Activated T-helper 2 cell treated with anti-CD3 and anti-CD28 coated beads, Interferon-gamma antibody, Interleukin-2, Interleukin-4, amounts not matched to agents 10 μg/mL and 5 μg/mL and 100 μg/mL, durations not matched to agents 14 hours and 24 hours and 36 hours (primary cell): ENCODE data around the gene FTCDNL1. TPM values are rescaled to one million over a fixed set of nuclear protein-coding genes. Genes with fewer than 3 reads are reported as not detected.
A peak's percentile ranks its signal among the peaks of the same experiment; 100 is the strongest.

Source experiments
- DNase-seq: peaks from one replicate; pipeline ENCODE4 v3.0.0; 2021; ENCODE audit warnings: low spot score
- H3K27ac Mint-ChIP-seq: one replicate; pipeline ENCODE4 v1.8.0; 2021; ENCODE audit warnings: mixed read lengths
- H3K27me3 Mint-ChIP-seq: one replicate; pipeline ENCODE4 v1.8.0; 2021; ENCODE audit warnings: low read depth, mixed read lengths
- H3K36me3 Mint-ChIP-seq: one replicate; pipeline ENCODE4 v1.8.0; 2021; ENCODE audit warnings: low read depth, mixed read lengths
- H3K4me1 Mint-ChIP-seq: one replicate; pipeline ENCODE4 v1.8.0; 2021; ENCODE audit warnings: low read depth, mixed read lengths
- H3K4me3 Mint-ChIP-seq: one replicate; pipeline ENCODE4 v1.8.0; 2021; ENCODE audit warnings: low read depth, mild to moderate bottlenecking, moderate library complexity, mixed read lengths
- H3K9me3 Mint-ChIP-seq: one replicate; pipeline ENCODE4 v1.8.0; 2021; ENCODE audit warnings: mixed read lengths
- intact Hi-C: fragments of 100-400 bp; cut with micrococcal nuclease; formaldehyde crosslinking; loops from one replicate; pipeline ENCODE4 v1.15.1; 2023
- total RNA-seq: library from RNA; stranded (reverse); gene quantifications from 2 replicates; pipeline ENCODE4 v1.2.3, GENCODE V29; 2022

Gene FTCDNL1
- total RNA-seq = 1.7 and 2.6 TPM in 2 replicates

DNA sequence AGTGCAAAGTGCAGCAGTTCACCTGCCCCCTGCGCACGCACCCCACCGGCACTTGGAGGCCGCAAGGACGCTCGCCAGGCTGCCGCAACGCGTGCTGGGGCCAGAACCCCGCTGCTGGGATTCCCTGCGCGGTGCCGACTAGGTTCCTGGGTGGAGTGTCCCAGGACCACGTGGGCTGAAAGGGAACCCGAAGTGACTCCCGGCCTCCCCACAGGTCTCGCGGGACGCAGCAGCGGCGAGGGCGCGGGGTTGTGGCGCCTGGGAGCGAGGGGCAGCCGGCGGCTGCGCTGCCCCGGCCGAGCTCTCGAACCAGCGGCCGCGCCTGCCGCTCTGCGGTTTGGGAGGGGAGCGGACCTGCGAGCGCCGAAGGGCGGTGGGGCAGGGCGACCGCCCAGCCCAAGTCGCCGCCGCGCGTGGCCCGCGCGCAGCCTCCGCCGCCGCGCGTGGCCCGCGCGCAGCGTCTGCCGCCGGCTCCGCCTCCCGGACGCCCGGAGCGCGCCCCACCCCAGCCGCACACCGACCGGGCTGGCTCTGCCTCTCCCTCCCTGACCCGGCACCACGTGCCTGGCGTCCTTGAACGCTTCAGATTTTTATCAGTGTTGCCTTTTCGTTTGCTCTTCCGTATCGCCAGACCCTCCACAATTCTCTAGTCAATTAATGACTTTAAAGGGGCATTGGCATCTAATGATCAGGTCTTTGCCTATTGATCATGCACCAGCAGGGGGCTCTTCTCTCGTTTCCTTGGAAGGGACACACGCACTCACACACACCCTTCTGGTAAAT lies at the start of gene FTCDNL1:
Gene FTCDNL1 (minus strand): TSS at position 475 of the 783 bp plus-strand sequence. CDS start 2,230 bp downstream, outside the sequence.
- peaks cover 21% of the 10 kb centered on the region for H3K27me3 Mint-ChIP-seq
- peak within 1 kb of the TSS; percentile 88 for H3K27ac Mint-ChIP-seq
- intact Hi-C loops = loop anchor here (1.0 kb wide), 1 partner anchor 60 kb away; the partner anchor contains the start of gene C2orf69
- H3K4me3 Mint-ChIP-seq = peak within 1 kb of the TSS; percentile 94
- no peaks in the 10 kb centered on the region for H3K36me3 Mint-ChIP-seq
- peak; percentile 69 for DNase-seq
- H3K4me1 Mint-ChIP-seq = peaks cover 4% of the 10 kb centered on the region
- H3K9me3 Mint-ChIP-seq = no peaks in the 10 kb centered on the region

DNA sequence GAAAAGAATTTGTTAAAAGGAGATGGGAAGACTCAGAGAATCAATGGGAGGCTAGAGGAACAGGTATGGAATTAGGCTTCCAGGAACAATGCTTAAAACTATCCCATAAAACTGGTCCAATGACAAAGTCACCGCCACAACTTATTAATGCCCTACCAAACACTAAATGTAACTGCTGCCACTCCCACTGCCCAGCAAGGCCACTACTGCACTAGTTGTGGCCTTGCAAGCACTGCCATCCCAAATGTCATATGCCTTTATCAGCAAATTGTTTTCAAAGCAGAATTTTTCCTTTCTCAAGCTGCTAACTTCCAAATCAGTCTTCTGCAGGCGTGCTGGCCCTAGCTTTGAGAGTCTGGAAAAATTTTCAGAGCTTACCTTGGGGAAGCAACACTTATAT lies 45.6 kb upstream of the FTCDNL1 start:
- Mint-ChIP-seq H3K27me3 (peaks cover 34% of the 10 kb centered on the region), H3K4me1 (no peaks in the 10 kb centered on the region), H3K4me3 (no peak overlapping the region), H3K27ac (no peak overlapping the region), H3K9me3 (no peaks in the 10 kb centered on the region), H3K36me3 (no peaks in the 10 kb centered on the region)
- intact Hi-C loops = no loop called here
- DNase-seq = no peak

DNA sequence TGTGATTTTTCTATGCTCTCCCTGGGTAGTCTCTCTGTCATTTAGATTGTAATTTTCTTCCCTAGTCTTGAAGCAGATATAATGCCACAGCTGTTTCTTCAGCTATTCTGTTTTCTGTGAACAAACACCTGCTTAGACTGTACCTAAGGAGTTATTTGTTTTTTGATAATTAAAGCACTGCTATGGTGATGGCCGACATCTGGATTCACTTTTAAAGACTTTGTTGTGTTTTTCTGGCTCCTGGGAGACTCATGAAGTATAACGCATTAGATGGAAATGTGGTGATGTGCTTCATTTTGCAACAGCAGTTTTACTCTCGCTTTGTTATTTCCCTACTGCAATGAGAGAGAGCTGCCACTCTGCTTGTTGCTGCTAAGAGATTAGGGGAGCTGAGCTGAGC lies 44.4 kb upstream of the FTCDNL1 start:
- DNase-seq = no peak
- H3K27me3 Mint-ChIP-seq = peaks cover 35% of the 10 kb centered on the region
- no peak overlapping the region for H3K4me3 Mint-ChIP-seq
- H3K36me3 Mint-ChIP-seq = no peaks in the 10 kb centered on the region
- no peak overlapping the region for H3K27ac Mint-ChIP-seq
- no peaks in the 10 kb centered on the region for H3K9me3 Mint-ChIP-seq
- H3K4me1 Mint-ChIP-seq = no peaks in the 10 kb centered on the region
- intact Hi-C loops = no loop called here

DNA sequence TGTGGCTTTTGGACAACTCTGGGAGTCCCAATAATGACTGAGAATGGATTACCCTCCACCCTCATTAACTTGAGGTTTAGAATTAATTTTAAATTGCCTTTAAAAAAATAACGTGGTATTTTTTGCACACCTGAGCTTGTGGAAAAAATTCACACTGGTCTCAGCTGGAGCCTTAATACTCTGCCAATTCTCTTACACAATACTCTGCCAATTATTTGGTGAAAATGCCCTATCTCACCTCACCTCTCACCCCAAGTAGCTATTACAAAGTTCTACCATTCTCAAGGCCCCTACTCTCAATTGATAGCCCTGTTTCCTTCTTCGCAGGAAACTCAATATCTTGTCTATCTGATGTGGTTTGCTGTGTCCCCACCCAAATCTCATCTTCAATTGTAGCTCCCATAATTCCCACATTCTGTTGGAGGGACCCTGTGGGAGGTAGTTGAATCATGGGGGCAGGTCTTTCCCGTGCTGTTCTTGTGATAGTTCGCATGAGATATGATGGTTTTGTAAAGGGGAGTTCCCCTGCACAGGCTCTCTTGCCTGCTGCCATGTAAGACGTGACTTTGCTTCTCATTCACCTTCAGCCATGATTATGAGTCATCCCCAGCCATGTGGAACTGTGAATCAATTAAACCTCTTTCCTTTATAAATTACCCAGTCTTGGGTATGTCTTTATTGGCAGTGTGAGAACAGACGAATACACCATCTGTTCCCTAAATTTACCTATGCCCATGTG lies 32.7 kb upstream of the FTCDNL1 start:
- no peak for DNase-seq
- peaks cover 6% of the 10 kb centered on the region for H3K9me3 Mint-ChIP-seq
- no peak overlapping the region for H3K27ac Mint-ChIP-seq
- no peaks in the 10 kb centered on the region for H3K36me3 Mint-ChIP-seq
- intact Hi-C loops = no loop called here
- no peaks in the 10 kb centered on the region for H3K4me1 Mint-ChIP-seq
- H3K27me3 Mint-ChIP-seq = peaks cover 4% of the 10 kb centered on the region
- H3K4me3 Mint-ChIP-seq = no peak overlapping the region

DNA sequence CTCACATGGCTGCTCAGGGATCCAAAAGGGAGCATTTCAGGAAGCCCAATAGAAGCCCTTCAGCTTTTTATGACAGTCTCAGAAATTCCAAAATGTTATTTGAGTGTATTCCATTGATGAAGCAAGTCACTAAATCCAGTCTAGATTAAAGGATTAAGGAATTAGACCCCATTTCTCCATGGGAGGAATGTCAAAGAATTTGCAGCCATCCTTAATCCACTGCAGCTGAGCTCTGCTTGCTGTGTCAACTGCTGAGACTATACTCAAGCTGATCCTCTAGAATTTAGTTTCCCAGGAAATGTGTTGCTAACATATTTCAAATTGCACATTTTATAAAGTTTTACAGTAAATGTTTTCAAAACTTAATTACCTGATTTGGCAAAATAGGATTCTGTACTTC lies 31.7 kb upstream of the FTCDNL1 start:
- Mint-ChIP-seq H3K27ac (no peak overlapping the region), H3K4me3 (no peak overlapping the region), H3K27me3 (peaks cover 3% of the 10 kb centered on the region), H3K9me3 (peaks cover 6% of the 10 kb centered on the region), H3K4me1 (no peaks in the 10 kb centered on the region), H3K36me3 (no peaks in the 10 kb centered on the region)
- intact Hi-C loops = no loop called here
- no peak for DNase-seq

DNA sequence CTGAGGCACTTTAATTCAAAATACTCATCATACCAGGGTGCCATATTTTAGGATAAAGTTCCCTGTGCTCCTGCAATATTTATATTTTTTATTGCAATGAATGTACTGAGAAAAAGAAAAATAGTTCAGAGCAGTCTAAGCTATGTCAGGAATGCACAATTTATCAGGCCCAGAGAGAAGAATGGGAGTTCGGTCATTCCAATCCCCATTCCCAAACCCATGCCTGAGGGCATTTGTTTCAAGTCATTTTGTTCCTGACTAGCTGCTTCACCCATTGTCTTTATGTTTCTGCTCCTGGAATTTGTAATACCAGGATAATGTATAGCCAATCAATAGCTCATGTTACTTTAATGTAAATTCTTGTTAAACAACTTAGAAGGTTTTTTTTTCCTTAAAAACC lies 24.4 kb upstream of the FTCDNL1 start:
- intact Hi-C loops = no loop called here
- Mint-ChIP-seq H3K27ac (no peak overlapping the region), H3K4me3 (no peak overlapping the region), H3K4me1 (no peaks in the 10 kb centered on the region), H3K27me3 (peaks cover 14% of the 10 kb centered on the region), H3K36me3 (no peaks in the 10 kb centered on the region), H3K9me3 (peaks cover 16% of the 10 kb centered on the region)
- no peak for DNase-seq

DNA sequence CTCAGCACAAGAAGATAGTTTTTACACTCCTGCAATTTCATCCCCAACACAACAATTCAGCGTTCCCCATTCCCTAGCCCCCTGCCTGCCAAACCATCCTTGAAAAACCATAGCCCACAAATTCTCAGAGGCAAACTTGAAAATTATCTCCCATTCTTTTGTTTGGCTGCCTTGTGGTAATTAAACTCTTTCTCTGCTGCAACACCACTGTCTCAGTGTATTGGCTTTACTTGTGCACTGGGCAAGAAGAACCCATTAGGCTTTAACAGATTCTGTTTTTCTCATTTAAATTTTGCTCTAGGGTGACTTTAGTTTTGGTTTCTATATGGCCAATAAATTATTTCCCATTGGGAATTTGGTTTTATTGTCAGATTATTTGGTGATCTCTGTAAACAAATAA lies 23.2 kb upstream of the FTCDNL1 start:
- H3K4me1 Mint-ChIP-seq = no peaks in the 10 kb centered on the region
- intact Hi-C loops = no loop called here
- no peak overlapping the region for H3K4me3 Mint-ChIP-seq
- DNase-seq = no peak
- H3K9me3 Mint-ChIP-seq = peaks cover 16% of the 10 kb centered on the region
- H3K36me3 Mint-ChIP-seq = no peaks in the 10 kb centered on the region
- H3K27ac Mint-ChIP-seq = no peak overlapping the region
- H3K27me3 Mint-ChIP-seq = peaks cover 23% of the 10 kb centered on the region

DNA sequence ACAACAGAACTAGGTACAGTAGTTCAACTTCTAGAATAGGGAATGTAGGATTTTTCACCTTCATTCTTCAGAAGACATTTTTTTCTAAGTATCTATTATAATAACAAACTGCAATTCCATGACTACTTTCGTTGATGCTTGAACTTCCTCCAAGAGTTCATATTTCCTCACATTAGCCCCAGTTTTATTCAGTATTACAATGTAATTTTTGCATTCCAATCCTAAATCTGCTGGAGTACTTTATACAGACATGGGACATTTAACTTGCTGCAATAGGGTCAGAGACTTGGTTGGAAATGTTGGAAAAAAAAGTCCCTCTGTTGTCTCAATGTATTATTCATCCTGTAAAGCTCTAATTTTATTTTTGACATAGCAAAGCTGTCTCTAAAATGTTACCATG lies 19.6 kb upstream of the FTCDNL1 start:
- no peaks in the 10 kb centered on the region for H3K4me1 Mint-ChIP-seq
- DNase-seq = no peak
- H3K27ac Mint-ChIP-seq = no peak overlapping the region
- peaks cover 16% of the 10 kb centered on the region for H3K9me3 Mint-ChIP-seq
- H3K36me3 Mint-ChIP-seq = no peaks in the 10 kb centered on the region
- intact Hi-C loops = no loop called here
- no peak overlapping the region for H3K4me3 Mint-ChIP-seq
- peaks cover 37% of the 10 kb centered on the region for H3K27me3 Mint-ChIP-seq

DNA sequence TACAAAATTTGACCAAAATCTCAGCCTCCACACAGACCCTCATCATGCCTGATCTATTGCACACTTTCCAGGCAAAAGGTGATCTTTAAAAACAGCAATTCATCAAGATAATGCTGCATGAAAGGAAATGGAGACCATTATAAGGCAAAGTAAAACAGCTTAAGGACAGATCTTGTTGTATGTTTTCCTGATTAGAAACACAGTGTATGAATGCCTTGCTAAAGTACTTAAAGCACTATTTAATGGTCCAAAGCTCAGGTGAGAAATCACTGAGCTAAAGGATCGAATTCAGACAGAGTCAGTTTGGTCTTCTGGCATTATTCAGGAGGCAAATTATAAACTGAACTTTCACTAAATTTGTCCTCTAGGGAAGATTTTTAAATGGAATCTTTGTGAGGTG lies 18.7 kb upstream of the FTCDNL1 start:
- H3K27ac Mint-ChIP-seq = no peak overlapping the region

DNA sequence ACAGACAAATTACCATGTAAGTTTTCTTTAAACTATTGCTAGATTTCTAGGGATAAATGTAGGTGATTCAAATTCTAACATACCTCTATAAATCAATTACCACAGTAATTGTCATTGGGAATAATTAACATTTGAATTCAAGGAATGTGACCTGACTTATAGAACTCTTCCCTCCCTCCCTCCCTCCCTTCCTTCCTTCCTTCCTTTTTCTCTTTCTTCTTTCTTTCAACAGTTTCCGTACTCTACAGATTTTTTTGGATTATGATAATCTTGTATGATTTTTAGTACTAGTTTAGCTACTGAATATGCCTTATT lies 18.2 kb upstream of the FTCDNL1 start:
- Mint-ChIP-seq H3K36me3 (no peaks in the 10 kb centered on the region), H3K9me3 (peaks cover 5% of the 10 kb centered on the region), H3K4me1 (no peaks in the 10 kb centered on the region), H3K27me3 (peaks cover 41% of the 10 kb centered on the region), H3K4me3 (no peak overlapping the region), H3K27ac (no peak overlapping the region)
- no peak for DNase-seq
- intact Hi-C loops = no loop called here

More for the DNA sequence above, 18.7 kb upstream of the FTCDNL1 start:
- Mint-ChIP-seq H3K36me3 (no peaks in the 10 kb centered on the region), H3K9me3 (peaks cover 9% of the 10 kb centered on the region), H3K27me3 (peaks cover 41% of the 10 kb centered on the region), H3K4me1 (no peaks in the 10 kb centered on the region), H3K4me3 (no peak overlapping the region)
- DNase-seq = no peak
- intact Hi-C loops = no loop called here

DNA sequence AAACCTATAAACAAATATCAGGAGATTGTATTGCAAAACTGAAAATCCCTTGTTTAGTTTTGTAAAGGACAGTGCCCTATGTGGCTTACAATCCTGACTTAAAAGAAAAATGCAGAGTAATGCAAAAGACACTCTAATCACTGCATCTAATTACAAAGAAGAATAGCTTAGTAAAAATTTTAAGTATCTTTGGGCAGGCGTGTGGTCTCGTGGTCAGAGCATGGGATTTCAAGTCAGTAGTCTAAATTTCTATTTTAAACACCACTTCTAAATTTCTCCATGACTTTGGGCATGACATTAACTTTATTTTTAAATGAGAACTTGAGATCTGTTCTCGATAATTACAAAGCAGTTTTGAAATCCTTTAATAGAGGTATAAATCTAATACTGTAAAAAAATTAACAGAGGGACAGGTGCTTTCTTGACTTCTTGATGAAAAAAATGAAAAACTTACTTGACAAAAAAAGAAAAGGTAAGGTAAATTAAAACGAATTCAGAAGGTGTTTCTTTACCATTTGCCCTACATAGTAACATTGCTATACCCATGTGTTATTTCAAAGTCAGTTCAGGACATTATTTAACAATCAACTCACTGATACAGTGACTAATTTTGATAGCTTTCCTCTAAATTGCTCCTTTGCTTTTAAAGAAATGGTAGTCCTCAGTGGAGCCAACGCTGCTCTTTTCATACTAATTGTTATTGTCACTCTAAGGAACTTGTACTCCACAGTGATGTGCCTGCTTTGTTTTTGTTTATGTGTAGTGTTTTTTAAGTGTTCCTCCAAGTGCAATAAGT lies 17.6 kb upstream of the FTCDNL1 start:
- no peak overlapping the region for H3K27ac Mint-ChIP-seq
- intact Hi-C loops = no loop called here
- no peak for DNase-seq
- no peak overlapping the region for H3K4me3 Mint-ChIP-seq
- H3K27me3 Mint-ChIP-seq = peaks cover 42% of the 10 kb centered on the region
- H3K9me3 Mint-ChIP-seq = no peaks in the 10 kb centered on the region
- no peaks in the 10 kb centered on the region for H3K4me1 Mint-ChIP-seq
- H3K36me3 Mint-ChIP-seq = no peaks in the 10 kb centered on the region

DNA sequence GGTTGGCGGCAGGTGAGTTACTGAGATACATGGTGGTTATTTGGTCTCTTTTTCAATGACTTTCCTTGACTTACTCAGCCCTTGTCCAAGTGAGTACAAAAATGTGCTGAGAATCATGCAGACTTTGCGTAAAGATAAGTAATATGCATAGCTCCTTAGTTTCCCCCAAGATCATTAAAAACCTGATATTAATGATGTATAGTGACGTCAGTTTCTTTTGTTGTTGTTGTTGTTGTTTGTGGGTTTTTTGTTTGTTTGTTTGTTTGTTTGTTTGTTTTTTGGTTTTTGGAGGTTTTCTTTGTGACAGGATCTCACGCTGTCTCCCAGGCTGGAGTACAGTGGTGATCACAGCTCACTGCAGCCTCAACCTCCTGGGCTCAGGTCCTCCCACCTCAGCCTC lies 14.9 kb upstream of the FTCDNL1 start:
- no peaks in the 10 kb centered on the region for H3K9me3 Mint-ChIP-seq
- no peaks in the 10 kb centered on the region for H3K36me3 Mint-ChIP-seq
- H3K27ac Mint-ChIP-seq = no peak overlapping the region
- DNase-seq = no peak
- H3K27me3 Mint-ChIP-seq = peaks cover 52% of the 10 kb centered on the region
- H3K4me1 Mint-ChIP-seq = no peaks in the 10 kb centered on the region
- no peak overlapping the region for H3K4me3 Mint-ChIP-seq
- intact Hi-C loops = no loop called here

DNA sequence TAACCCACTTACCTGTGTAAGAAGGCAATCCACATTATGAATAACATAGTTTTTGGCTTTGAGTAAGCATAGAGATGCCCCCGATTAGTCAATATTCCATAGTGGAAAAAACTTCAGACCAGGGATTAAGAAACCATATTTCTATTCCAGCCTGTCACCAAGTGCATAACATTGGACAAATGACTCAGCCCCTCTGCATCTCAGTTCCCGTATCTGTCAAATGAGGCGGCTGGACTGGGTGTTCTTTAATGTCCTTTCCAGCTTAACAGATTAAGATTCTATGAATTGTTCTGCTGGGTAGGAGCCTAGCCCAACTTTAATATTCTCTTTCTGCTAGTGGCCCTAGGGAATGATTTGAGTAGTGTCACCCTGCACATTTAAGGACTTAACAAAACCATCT lies 11.8 kb upstream of the FTCDNL1 start:
- intact Hi-C loops = no loop called here
- H3K36me3 Mint-ChIP-seq = no peaks in the 10 kb centered on the region
- DNase-seq = no peak
- H3K4me3 Mint-ChIP-seq = no peak overlapping the region
- H3K4me1 Mint-ChIP-seq = no peaks in the 10 kb centered on the region
- H3K27ac Mint-ChIP-seq = no peak overlapping the region
- no peaks in the 10 kb centered on the region for H3K9me3 Mint-ChIP-seq
- peaks cover 41% of the 10 kb centered on the region for H3K27me3 Mint-ChIP-seq
